HL-60/S4 treated with phorbol 12-myristate 13-acetate at 8.2 ng/mL for 4 days and 3 days (cell line): Measurements from ENCODE around the gene TMEM132C.
"Not testable (repeated sequence)": the region's sequence is repeated elsewhere in the genome, so short reads cannot be mapped to it uniquely, and the experiment has no call there.

Source experiments
- in situ Hi-C: fragments of 300-500 bp; cut with MboI; formaldehyde crosslinking; loops from 2 replicates; pipeline ENCODE4 v1.15.0; 2022; ENCODE audit warnings: low sequenced_read_pairs

TMEM132C gene

GRCh38 chr12:128603573-128604115 lies 336.7 kb downstream of the TMEM132C start:
- in situ Hi-C loops = no loop called here

GRCh38 chr12:128604219-128604618 lies 337.2 kb downstream of the TMEM132C start:
- in situ Hi-C loops = not testable (repeated sequence)

- in situ Hi-C loops = no loop called here
These were observed 339.1 kb downstream of the TMEM132C start for GRCh38 chr12:128606051-128606450.

- in situ Hi-C loops = no loop called here
These were observed 339.6 kb downstream of the TMEM132C start for GRCh38 chr12:128606538-128606937.

GRCh38 chr12:128606970-128607369 lies 340.0 kb downstream of the TMEM132C start:
- in situ Hi-C loops = no loop called here

- in situ Hi-C loops = no loop called here
These were observed 340.7 kb downstream of the TMEM132C start for GRCh38 chr12:128607641-128608040.

- in situ Hi-C loops = no loop called here
These were observed 342.9 kb downstream of the TMEM132C start for GRCh38 chr12:128609861-128610260.

- in situ Hi-C loops = no loop called here
These were observed 344.8 kb downstream of the TMEM132C start for GRCh38 chr12:128611736-128612135.

- in situ Hi-C loops = no loop called here
These were observed 345.3 kb downstream of the TMEM132C start for GRCh38 chr12:128612150-128612850.

- in situ Hi-C loops = no loop called here
These were observed 347.0 kb downstream of the TMEM132C start for GRCh38 chr12:128613837-128614590.

- in situ Hi-C loops = no loop called here
These were observed 350.4 kb downstream of the TMEM132C start for GRCh38 chr12:128617304-128617833.

- in situ Hi-C loops = no loop called here
These were observed 352.3 kb downstream of the TMEM132C start for GRCh38 chr12:128619263-128619662.

- in situ Hi-C loops = no loop called here
These were observed 354.3 kb downstream of the TMEM132C start for GRCh38 chr12:128621304-128621703.

GRCh38 chr12:128623748-128624147 lies 356.8 kb downstream of the TMEM132C start:
- in situ Hi-C loops = no loop called here

- in situ Hi-C loops = no loop called here
These were observed 359.9 kb downstream of the TMEM132C start for GRCh38 chr12:128626808-128627320.

- in situ Hi-C loops = no loop called here
These were observed 360.7 kb downstream of the TMEM132C start for GRCh38 chr12:128627659-128628058.

- in situ Hi-C loops = no loop called here
These were observed 363.0 kb downstream of the TMEM132C start for GRCh38 chr12:128629979-128630378.

- in situ Hi-C loops = no loop called here
These were observed 371.0 kb downstream of the TMEM132C start for GRCh38 chr12:128637642-128638606.

- in situ Hi-C loops = no loop called here
These were observed 372.1 kb downstream of the TMEM132C start for GRCh38 chr12:128639089-128639488.

- in situ Hi-C loops = no loop called here
These were observed 376.2 kb downstream of the TMEM132C start for GRCh38 chr12:128643155-128643554.
